Measurements from ENCODE around the gene SCMH1. TPM values are rescaled to one million over a fixed set of nuclear protein-coding genes. Genes with fewer than 3 reads are reported as not detected.

The SCMH1 gene
- total and polyA plus RNA-seq, 2 of the 4 experiments (the other 2 are of a cell fraction), result 9.0 to 19.4 TPM

GRCh38 chr1:41161846-41162245 lies 80.3 kb downstream of the SCMH1 start:
- intact Hi-C loops (cut with micrococcal nuclease), result no loop called here

More at GRCh38 chr1:41161846-41162245, 80.3 kb downstream of the SCMH1 start:
- POLR2A ChIA-PET (ENCODE audit: unreplicated experiment), result no interaction called here
- Histone ChIP-seq H3K9me1 (ENCODE audit: insufficient read depth, low read length) (no peaks in the 10 kb centered on the region), H3K79me1 (ENCODE audit: low read depth in 1 of 2, low read length in 2 of 2) (0 out of 4 replicates have a peak, but pooled peaks cover 0 to 7% of the 10 kb centered on the region in 2 experiments), H2BK5ac (ENCODE audit: low read depth, low read length, poor library complexity, severe bottlenecking) (no peak overlapping the region), H4K8ac (ENCODE audit: low read depth in 2 of 2, low read length in 2 of 2) (no peak overlapping the region), H2AK9ac (replicated peaks; ENCODE audit: low read depth, low read length, poor library complexity) (no peak overlapping the region), H3K9me3 (ENCODE audit: control insufficient read depth, insufficient read depth, low read length) (peaks cover 2% of the 10 kb centered on the region; the same call in 1 of the 2 replicates), H3K36me3 (ENCODE audit: control insufficient read depth, insufficient read depth, low read length) (peaks cover 5% of the 10 kb centered on the region; the same call in 1 of the 2 replicates), H3K4me1 (ENCODE audit: control insufficient read depth, insufficient read depth, low read length) (no peaks in the 10 kb centered on the region), H3K27ac (ENCODE audit: insufficient read depth, low read length) (no peak overlapping the region), H4K91ac (ENCODE audit: insufficient read depth, low read depth, low read length) (no peak overlapping the region), H2BK15ac (ENCODE audit: low read depth, low read length) (no peak overlapping the region), H2BK120ac (ENCODE audit: low read depth, low read length) (no peak overlapping the region), H4K20me1 (ENCODE audit: insufficient read depth, low read length) (no peaks in the 10 kb centered on the region), H3K9ac (ENCODE audit: low read depth, low read length) (no peak overlapping the region), H3K23ac (ENCODE audit: low read depth, low read length) (no peak overlapping the region), H2BK20ac (ENCODE audit: low read depth, low read length) (no peak overlapping the region), H3K18ac (ENCODE audit: low read depth, low read length) (no peak overlapping the region), H4K5ac (ENCODE audit: low read depth, low read length) (no peak overlapping the region), H2AFZ (replicated peaks; ENCODE audit: low read length, poor library complexity) (no peak overlapping the region), H3K14ac (replicated peaks; ENCODE audit: low read depth, low read length) (no peak overlapping the region), H3K56ac (ENCODE audit: extremely low read depth, insufficient read depth, low read length) (no peak overlapping the region), H2AK5ac (ENCODE audit: low read depth, low read length) (no peak overlapping the region), H3K27me3 (ENCODE audit: control insufficient read depth, insufficient read depth, low read length) (no peaks in the 10 kb centered on the region), H3K4me3 (ENCODE audit: insufficient read depth, low read depth, low read length) (no peak overlapping the region), H3K4me2 (ENCODE audit: low read depth, low read length) (no peak overlapping the region), H3K4ac (ENCODE audit: low read depth, low read length) (no peak overlapping the region)
- DNase-seq, result no peak
- CTCF ChIA-PET, result no interaction called here
- BruUV-seq (replicated peaks), result no TSS peak
- 92% methylated on average over 7 of the region's 9 CpGs; no CpG with 5 or more reads in 1 of the 2 experiments for WGBS, 2 experiments (ENCODE audit: extremely low coverage in 2 of 2, insufficient read length in 1 of 2)
- ATAC-seq (ENCODE audit: low read depth), result no peak
- in situ Hi-C loops (cut with MboI; ENCODE audit: low sequenced_read_pairs), result no loop called here
- no peak for TF ChIP-seq ELK1 (IDR thresholded peaks at IDR 0.05; ENCODE audit: borderline replicate concordance, low read depth, low read length)
- TF ChIP-seq, protein P1, sequence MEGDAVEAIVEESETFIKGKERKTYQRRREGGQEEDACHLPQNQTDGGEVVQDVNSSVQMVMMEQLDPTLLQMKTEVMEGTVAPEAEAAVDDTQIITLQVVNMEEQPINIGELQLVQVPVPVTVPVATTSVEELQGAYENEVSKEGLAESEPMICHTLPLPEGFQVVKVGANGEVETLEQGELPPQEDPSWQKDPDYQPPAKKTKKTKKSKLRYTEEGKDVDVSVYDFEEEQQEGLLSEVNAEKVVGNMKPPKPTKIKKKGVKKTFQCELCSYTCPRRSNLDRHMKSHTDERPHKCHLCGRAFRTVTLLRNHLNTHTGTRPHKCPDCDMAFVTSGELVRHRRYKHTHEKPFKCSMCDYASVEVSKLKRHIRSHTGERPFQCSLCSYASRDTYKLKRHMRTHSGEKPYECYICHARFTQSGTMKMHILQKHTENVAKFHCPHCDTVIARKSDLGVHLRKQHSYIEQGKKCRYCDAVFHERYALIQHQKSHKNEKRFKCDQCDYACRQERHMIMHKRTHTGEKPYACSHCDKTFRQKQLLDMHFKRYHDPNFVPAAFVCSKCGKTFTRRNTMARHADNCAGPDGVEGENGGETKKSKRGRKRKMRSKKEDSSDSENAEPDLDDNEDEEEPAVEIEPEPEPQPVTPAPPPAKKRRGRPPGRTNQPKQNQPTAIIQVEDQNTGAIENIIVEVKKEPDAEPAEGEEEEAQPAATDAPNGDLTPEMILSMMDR (conservative IDR thresholded peaks at IDR 0.05; ENCODE audit: low read depth, low read length), result no peak
- TF ChIP-seq RFX5 (IDR thresholded peaks at IDR 0.05; ENCODE audit: low read depth, low read length), result no peak
- no peak for TF ChIP-seq CEBPB (IDR thresholded peaks at IDR 0.05; ENCODE audit: low read depth, low read length)
- TF ChIP-seq MAZ (IDR thresholded peaks at IDR 0.05; ENCODE audit: borderline replicate concordance, low read depth, low read length), result no peak
- TF ChIP-seq RCOR1 (IDR thresholded peaks at IDR 0.05; ENCODE audit: insufficient replicate concordance, low read length), result no peak
- no peak for TF ChIP-seq RAD21 (IDR thresholded peaks at IDR 0.05; ENCODE audit: low read length)
- no peak for TF ChIP-seq MXI1 (IDR thresholded peaks at IDR 0.05; ENCODE audit: borderline replicate concordance, low read depth, low read length)
- TF ChIP-seq FOS (IDR thresholded peaks at IDR 0.05; ENCODE audit: low read depth, low read length), result no peak
- no peak for TF ChIP-seq BHLHE40 (IDR thresholded peaks at IDR 0.05; ENCODE audit: low read depth, low read length)
- TF ChIP-seq CHD1 (IDR thresholded peaks at IDR 0.05; ENCODE audit: low read depth, low read length), result no peak
- dilution Hi-C loops (cut with HindIII; ENCODE audit: low sequenced_read_pairs, unreplicated experiment), result no loop called here

Measured in IMR-90 (cell line).